Stimulated activated CD4-positive, alpha-beta T cell treated with anti-CD3 and anti-CD28 coated beads, Interleukin-4, amount 100 ng/mL, for 1 hour (primary cell): Measurements from ENCODE around the gene XRCC1.
"Not testable (repeated sequence)": the region's sequence is repeated elsewhere in the genome, so short reads cannot be mapped to it uniquely, and the experiment has no call there.

Experiments
- DNase-seq: peaks from one replicate; pipeline ENCODE4 v3.0.0-alpha.2; 2020

Gene XRCC1

DNA sequence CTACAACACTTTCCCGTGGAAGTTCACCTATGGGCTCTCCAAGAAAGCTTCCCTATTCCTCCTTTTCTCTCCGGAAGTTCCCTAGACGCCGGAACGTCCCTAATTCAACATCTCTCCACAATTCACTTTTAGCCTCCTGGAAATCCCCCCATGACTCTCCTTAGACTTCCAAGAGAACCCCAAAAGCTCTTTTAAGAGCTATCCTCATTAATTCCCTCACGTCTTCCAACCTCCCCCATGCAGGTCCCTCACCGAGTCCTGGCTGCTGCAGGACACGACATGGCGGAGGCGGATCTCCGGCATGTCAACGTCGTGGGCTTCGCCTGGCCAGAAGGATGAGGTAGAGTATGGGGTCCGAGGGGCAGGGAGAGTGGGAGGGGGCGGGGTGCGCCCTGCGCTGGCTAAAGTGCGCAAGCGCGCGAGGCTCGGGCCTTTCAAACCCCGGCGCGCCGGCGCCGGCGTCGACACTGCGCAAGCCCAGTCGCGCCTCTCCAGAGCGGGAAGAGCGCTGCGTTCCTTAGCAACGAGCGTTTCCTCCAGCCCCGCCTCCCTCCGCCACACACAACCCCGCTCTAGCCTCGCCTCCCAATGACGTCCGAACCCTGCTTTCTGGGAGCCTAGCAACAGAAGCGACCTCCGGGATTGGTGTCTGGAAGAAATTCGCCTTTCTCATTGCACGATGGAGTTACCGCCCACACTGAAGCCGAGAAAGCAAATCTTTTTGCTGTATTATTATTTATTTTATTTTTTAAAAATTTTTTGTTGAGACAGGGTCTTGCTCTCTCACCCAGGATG lies at the start of gene XRCC1, which contains the start of gene PINLYP:
XRCC1 (minus strand) TSS at position 372 of the 795 bp plus-strand sequence; CDS start at position 303, 69 bp downstream.
PINLYP (plus strand) TSS at position 646 of the 795 bp plus-strand sequence. CDS start 1,391 bp downstream, outside the sequence.
- DNase-seq: peak; percentile 95

- peak; percentile 89 for DNase-seq
Measured at GRCh38 chr19:43624933-43625332, 49.6 kb upstream of the XRCC1 start.

DNA sequence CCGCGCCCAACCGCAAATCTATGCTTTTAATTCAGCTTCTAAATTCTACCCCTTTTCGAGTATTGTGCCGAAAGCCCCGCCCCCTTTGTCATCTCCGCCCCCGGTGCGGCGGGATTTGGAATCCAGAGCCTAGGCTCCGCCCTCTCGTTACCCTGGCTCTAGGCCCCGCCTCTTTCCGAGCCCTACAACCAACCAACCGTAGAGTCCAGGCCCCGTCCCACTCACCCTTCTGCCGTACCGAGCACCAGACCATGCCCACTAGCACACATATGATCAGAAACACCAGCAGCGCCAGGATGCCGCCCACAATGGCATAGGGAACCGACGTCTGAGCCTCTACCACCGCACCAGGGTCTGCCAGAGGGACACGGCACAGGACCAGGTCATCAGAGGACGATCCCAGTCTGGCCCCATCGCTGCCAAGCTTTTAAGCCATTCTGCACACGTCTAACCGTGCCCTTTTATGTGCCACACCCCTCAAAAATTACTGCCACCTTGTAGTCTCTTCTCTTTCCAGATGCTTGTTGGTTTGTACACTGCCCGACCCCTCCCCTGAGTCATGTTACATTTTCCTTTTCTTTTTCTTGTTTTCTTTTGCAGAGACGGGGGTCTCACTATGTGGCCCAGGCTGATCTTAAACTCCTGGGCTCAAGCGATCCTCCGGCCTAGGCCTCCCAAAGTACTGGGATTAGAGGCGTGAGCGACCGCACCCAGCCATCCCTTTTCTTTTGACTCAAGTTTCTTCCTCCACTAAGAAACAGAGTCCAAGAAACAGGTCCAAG lies 48.8 kb upstream of the XRCC1 start:
- no peak for DNase-seq

DNA sequence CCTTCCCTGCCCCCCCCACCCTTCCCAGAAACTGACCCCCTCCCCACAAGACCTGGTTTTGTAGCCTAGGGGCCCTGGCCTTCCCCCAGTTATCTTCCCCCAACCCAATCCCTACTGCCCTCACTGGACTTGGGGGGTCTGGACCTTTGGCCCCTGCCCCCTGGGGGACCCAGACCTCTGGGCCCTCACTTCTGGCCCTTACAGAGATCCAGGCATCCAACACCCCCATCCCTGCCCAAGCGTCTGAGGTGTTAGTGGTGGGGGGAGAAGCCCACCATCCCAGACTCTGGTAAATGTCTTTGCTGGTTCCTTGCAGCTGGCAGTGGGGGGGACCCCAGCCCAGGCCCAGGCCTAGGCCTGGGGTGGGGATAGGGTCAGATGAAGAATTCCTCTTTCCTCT lies 47.6 kb upstream of the XRCC1 start:
- no peak for DNase-seq

- DNase-seq: no peak
Measured at GRCh38 chr19:43622070-43622469, 46.7 kb upstream of the XRCC1 start.

- peak; percentile 88 for DNase-seq
Measured at GRCh38 chr19:43620061-43621001, 45.0 kb upstream of the XRCC1 start.

DNA sequence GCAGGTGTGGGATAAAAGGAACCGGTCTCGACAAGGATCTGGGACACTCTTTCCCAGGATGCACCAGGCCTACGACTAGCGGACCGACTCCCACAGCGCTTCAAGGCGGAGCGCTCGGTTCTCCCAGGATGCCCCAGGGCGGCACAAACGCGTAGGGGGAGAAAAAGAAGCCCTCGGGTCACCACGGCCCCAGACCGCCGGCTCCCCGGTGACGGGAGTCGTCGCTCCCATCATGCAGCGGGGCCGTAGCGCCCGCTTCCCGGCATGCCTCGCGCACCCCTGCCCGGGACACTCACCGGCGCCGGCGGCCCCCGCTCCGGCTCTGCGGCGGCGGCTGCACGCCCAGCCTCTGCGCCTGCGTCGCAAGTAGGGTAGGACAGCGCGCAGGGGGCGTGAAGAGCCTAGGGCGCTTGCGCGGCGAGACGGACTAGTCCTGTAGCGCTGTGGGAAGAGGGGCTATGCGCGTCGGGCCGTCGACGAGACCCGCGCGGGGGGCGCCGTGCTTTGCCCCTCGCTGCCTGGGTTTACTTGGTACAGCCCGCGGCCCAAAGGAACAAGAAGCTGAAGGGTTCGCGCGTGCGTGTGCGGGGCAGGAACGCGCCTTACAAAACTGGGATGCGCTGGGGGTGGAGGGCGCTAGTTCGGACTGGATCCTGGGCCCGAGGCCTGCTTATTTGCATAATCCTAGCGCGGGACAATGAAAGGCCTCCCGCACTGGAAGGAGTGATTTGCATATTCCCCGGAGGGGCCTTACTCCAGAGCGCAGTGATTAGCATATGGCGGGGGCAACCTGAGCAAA lies 44.1 kb upstream of the XRCC1 start, which contains the start of gene ZNF428:
ZNF428 (minus strand) TSS at position 368 of the 799 bp plus-strand sequence. CDS start 5,325 bp downstream, outside the sequence.
- DNase-seq: peak; percentile 86

DNA sequence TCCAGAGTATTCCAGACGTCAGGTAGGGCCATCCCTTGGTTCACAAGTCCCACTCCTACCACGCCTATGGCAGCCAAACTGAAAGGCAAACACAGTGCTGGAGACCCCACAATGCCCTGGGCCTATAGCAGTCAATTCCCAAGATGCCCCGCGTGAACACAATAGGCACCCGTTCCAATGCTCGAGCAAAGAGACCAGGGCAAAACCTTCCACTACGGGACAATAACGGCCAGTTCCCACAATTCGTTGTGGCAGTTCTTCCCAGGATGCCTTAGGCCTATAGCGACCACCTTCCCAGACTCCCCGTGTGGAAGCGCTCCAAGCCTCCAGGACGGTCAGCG lies 43.6 kb upstream of the XRCC1 start:
- peak; percentile 48 for DNase-seq

- DNase-seq: no peak
Measured at GRCh38 chr19:43616954-43617353, 41.6 kb upstream of the XRCC1 start.

DNA sequence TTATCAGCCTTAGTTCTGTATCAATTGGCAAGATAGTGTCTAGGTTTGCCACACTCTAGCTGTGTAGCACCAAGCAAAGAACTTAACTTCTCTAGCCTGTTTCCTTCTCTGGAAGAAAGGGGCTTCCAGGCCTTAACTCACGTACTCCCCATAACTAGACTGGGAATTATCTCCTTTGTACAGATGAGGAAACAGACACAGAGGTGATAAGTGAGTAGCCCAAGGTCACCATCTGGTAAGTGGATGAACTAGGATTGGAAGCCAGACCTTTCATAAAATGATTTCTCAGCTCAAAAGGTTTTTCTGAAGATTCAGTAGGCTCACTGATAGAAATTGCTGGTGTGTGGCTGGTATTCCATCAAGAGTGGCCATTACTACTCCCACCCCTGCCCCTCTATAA lies 41.0 kb upstream of the XRCC1 start:
- DNase-seq: no peak

DNA sequence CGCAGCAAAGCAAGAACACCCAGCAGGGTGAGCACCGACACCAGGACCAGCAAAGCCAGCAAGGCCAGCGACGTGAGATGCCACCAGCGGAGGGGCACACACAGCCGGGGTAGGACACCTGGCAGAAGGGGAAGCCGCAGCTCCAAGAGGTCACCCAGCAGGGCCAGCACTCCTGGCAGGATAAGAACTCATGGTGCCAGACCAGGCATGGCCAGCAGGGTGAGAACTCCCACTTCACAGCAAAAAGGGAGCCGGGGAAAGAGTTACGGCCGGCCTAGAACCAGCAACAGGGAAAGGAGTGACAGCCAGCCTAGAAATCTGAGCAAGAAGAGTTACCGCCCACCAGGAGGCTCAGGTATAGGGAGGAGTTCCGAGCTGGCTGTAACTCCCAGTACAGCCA lies 37.0 kb upstream of the XRCC1 start:
- DNase-seq: no peak

GRCh38 chr19:43611788-43612187 lies 36.5 kb upstream of the XRCC1 start, which contains the start of gene SRRM5:
SRRM5 (plus strand) TSS chr19:43612088; CDS start chr19:43612122, 34 bp downstream.
- no peak for DNase-seq

DNA sequence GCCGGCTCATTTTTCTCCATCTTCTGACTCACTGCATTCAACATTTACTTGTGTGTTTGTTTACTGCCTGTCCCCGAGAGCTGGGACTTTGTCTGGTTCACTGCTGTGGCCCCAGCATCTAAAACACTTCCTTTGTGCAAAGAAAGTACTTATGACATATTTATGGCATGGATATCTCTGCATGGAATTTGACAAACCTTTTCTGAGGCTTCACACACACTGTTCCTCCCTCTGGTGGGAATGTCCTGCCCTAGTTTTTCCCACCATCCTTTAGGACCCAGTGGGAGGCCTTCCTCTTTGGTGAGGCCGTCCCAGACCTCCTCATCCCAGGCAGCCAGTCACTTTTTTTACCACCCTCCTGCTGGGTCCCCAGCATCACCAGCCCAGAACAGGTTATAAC lies 35.2 kb upstream of the XRCC1 start:
- no peak for DNase-seq

- no peak for DNase-seq
Measured at GRCh38 chr19:43609872-43610271, 34.5 kb upstream of the XRCC1 start.

- DNase-seq: no peak
Measured at GRCh38 chr19:43607238-43608205, 32.2 kb upstream of the XRCC1 start.

GRCh38 chr19:43606569-43607229 lies 31.4 kb upstream of the XRCC1 start:
- DNase-seq: no peak

DNA sequence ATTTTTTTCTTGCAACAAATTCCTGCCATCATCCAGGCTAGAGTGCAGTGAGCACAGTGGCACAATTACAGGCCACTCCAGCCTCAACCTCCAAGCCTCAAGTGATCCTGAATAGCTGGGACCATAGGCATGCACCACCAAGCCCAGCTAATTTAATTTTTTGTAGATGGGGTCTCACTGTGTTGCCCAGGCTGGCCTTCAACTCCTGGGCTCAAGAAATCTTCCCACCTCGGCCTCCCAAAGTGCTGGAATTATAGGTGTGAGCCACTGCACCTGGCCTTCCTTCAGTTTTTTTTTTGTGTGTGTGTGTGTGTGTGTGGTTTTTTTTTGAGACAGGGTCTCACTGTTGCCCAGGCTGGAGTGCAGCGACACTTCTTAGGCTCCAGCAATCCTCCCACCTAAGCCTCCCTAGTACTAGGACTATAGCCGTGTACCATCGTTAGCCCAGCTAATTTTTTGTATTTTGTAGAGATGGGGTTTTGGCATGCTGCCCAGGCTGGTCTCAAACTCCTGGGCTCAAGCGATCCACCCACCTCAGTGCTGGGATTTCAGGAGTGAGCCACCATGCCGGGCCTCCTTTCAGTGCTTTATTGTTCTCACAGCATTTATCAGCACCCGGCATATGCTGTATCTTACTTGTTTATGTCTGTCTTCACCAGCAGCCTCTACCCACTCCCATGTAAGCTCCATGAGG lies 30.7 kb upstream of the XRCC1 start:
- no peak for DNase-seq

- DNase-seq: not testable (repeated sequence)
Measured at GRCh38 chr19:43600326-43600725, 25.0 kb upstream of the XRCC1 start.

- no peak for DNase-seq
Measured at GRCh38 chr19:43599635-43600295, 24.4 kb upstream of the XRCC1 start.
